ENCODE data around the gene IGSF6.
"Not testable (repeated sequence)": the region's sequence is repeated elsewhere in the genome, so short reads cannot be mapped to it uniquely, and the experiment has no call there.

Gene IGSF6
- total RNA-seq: 696 to 2,019 (median 1,273) reads per million in 18 experiments

- DNase-seq: peak; percentile 91 to 94
These were observed at the start of gene IGSF6 for GRCh38 chr16:21652453-21652852. IGSF6 (minus strand) TSS chr16:21652608; CDS start chr16:21652598, 10 bp downstream.

- no peak for DNase-seq
These were observed 48.9 kb upstream of the IGSF6 start for GRCh38 chr16:21701271-21701670.

GRCh38 chr16:21698169-21699032 lies 46.0 kb upstream of the IGSF6 start:
- peak; percentile 42 to 50 for DNase-seq

GRCh38 chr16:21697032-21697431 lies 44.6 kb upstream of the IGSF6 start:
- DNase-seq: no peak

- no peak for DNase-seq
These were observed 42.2 kb upstream of the IGSF6 start for GRCh38 chr16:21694609-21695008.

- not testable (repeated sequence) for DNase-seq
These were observed 38.6 kb upstream of the IGSF6 start for GRCh38 chr16:21690967-21691366.

GRCh38 chr16:21689107-21689506 lies 36.7 kb upstream of the IGSF6 start:
- no peak for DNase-seq

GRCh38 chr16:21685034-21685455 lies 32.6 kb upstream of the IGSF6 start:
- DNase-seq: peak in 1 of 2 donors; percentile 33

GRCh38 chr16:21684199-21684598 lies 31.8 kb upstream of the IGSF6 start:
- DNase-seq: peak; percentile 23 to 38

GRCh38 chr16:21683184-21683583 lies 30.8 kb upstream of the IGSF6 start:
- no peak for DNase-seq

GRCh38 chr16:21680714-21681113 lies 28.3 kb upstream of the IGSF6 start:
- not testable (repeated sequence) for DNase-seq

- not testable (repeated sequence) for DNase-seq
These were observed 22.0 kb upstream of the IGSF6 start for GRCh38 chr16:21674456-21674855.

- DNase-seq: no peak
These were observed 21.1 kb upstream of the IGSF6 start for GRCh38 chr16:21673469-21673868.

- DNase-seq: no peak
These were observed 15.2 kb upstream of the IGSF6 start for GRCh38 chr16:21667575-21667974.

- DNase-seq: no peak
These were observed 14.4 kb upstream of the IGSF6 start for GRCh38 chr16:21666772-21667171.

- DNase-seq: no peak
These were observed 12.5 kb upstream of the IGSF6 start for GRCh38 chr16:21664801-21665492.

- no peak for DNase-seq
These were observed 11.7 kb upstream of the IGSF6 start, which contains the start of gene OTOA for GRCh38 chr16:21663889-21664647. OTOA (plus strand) TSS chr16:21663968; CDS start chr16:21678515, 14,547 bp downstream.

- peak; percentile 60 to 87 for DNase-seq
These were observed 6.7 kb upstream of the IGSF6 start for GRCh38 chr16:21659124-21659523.

- peak; percentile 72 to 76 for DNase-seq
These were observed 4.7 kb upstream of the IGSF6 start for GRCh38 chr16:21656795-21657768.

GRCh38 chr16:21654881-21655280 lies 2.5 kb upstream of the IGSF6 start:
- no peak for DNase-seq

- peak in 1 of 2 donors; percentile 17 for DNase-seq
These were observed 2.1 kb upstream of the IGSF6 start for GRCh38 chr16:21654466-21654865.
